ENCODE measurements around the gene IRX2.

Gene IRX2

DNA sequence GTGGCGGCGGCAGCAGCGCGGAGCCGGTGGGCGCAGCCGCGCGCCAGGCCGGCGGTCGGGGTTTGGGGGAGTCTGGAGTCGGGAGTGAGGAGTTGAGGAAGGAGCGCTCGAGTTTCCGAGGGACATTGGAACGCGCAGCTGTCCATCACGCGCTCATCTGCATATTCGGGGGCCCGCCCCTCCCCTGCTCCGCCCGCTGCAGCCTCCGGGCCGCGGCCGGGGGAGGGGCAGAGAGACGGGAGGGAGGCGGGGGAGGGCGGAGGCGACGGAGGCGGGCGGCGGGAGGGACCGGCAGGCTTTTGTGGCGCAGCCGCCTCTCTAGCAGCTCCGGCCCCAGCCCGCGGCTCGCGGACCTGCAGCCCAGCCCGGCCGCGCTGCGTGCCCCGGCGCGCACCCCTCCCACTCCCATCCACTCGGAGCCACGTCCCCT lies at the start of gene IRX2:
Gene IRX2, minus strand, starts transcription at position 86 of the 430 bp plus-strand sequence. CDS start 264 bp downstream, outside the sequence.
- DNase-seq: peak in 43 of 56 donors; percentile 16 to 90 (median 54)

DNA sequence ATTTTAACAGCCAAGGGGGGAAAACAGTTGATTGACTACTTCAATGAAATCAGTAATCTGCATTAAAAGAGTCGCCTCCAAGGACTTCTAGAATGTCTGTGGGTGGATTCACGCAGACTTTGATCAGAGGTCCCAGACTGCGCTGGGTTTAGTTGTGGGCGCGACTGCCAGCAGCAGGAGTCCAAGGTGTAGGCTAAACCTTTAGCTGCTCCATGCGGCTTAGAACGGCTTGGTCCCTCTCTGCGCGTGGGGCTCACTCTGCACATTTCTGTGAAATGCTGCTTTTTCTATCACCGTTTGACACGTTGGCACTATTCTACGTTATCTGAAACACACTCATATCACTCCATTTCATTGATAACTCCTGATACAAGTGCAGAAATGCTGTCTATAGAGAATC lies 48.6 kb upstream of the IRX2 start:
- no peak for DNase-seq

DNA sequence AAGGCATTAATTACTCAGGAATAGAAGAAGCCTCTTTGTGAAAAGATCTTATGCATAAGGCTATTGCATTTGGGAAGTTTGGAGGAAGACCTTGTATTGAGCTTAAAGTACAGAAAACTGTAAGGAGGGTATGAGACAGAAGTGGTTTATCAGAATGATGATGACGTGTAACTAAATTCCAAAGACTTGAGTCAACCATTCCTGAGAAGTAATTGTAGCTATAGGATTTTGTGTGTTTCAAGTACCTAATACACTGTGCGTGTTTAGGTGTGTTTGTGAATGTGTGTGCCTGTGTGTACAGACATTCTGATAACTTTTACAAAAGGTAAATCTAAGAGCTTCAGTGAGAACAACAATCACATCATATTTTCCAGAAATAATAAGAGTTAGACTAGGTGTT lies 46.5 kb upstream of the IRX2 start:
- no peak for DNase-seq

DNA sequence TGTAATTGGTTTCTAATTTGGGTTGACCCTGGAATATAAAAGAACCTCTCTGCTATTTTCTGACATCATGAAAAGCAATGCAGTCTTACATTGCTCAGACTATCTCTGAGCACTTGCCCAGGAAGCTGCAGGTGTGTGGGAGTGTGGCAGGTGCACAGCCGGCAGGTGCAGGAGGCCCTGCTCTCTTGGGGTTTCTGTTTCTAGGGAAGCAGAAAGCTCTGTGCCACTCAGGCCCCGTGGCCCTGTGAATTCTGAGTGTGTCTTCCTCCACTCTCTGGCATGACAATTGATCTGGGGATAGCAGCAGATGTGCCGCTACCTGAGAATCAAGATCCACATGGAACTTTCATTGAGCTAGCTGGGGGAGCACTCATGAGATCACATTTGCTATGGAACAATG lies 45.7 kb upstream of the IRX2 start:
- no peak for DNase-seq

GRCh38 chr5:2783223-2783622 lies 31.7 kb upstream of the IRX2 start:
- no peak for DNase-seq

- DNase-seq: no peak
Measured at GRCh38 chr5:2782658-2783057, 31.2 kb upstream of the IRX2 start.

- no peak for DNase-seq
Measured at GRCh38 chr5:2780421-2781171, 29.1 kb upstream of the IRX2 start.

DNA sequence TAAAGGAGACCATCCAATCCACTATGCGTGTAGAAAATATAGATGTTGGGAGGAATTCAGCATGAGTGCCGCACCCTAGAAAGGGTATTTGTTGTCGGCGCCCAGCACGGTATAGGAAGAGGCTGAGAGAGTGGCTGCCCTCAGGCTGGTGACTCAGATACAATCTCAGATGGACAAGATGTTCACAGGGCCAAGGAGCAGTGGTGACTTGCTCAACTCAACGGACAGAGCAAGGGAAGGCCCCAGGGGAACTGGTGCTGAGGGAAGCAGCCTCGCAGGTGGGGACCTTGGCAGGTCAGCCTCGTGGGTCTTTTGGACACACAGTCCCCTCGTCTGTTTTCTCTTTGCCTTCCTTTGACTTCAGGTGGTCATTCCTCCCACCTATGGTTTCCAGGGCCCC lies 28.0 kb upstream of the IRX2 start:
- no peak for DNase-seq

DNA sequence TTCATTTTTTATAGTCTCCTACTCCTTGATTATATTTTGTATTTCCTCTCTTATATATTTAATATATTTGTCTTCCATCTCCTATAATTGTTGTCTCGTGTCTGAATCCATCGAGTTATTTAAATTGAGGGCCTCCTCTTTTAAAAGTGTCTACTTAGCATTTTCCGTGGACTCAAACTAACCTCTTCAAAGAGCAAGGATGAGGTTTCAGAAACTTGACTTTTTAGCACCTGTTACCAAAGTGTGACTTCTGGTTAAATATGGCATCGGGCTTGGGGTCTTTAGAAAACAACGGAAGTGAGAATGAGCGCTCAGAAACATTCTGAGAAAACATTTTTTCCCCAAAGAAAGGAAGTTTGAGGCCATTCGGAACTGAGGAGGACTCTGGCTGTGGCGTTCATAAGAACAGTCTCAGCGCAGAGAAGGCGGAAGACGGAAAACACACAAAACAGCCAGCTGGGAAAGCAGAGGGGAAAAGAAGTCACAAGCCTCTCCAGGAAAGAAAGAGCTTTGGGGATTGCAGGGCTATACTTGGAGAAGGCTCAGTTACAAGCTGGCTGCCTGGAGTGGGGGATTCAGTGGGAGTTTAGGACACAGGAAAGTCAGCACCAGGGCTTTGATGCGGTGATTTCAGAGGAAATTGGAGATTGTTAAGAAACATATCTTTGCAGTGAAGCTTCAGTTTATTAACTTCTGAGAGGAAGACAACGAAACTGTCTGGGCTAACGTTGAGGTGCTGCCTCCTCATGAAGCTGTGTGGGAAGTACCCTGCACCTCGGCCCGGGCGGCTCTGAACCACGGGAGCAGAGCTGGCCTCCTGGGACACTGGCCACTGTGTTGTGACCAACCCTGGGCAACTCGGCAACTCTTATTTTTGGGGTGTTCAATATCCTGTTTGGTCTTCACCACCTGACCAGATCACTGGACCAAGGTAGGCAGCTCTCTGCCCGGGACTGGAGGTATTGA lies 25.1 kb upstream of the IRX2 start:
- no peak for DNase-seq

DNA sequence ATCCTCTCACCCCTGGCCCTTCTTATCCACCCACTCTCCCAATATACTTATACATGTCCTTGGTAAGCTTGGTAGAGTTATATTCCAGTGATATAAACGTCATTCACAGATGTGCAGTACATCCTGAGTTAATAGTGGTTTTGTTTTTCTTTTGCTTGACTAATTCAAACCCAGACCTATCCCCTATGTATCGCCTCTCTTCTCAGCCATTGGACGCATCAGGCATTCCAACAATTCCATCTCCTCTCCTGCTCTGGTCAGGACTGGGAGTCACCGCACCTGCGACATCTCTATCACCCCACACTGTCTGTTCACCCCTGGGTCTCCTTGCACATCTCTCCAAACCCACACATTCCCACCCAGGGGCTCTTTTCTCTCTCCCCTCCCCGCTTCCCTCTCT lies 21.9 kb upstream of the IRX2 start:
- no peak for DNase-seq

GRCh38 chr5:2767089-2767488 lies 15.6 kb upstream of the IRX2 start:
- no peak for DNase-seq

DNA sequence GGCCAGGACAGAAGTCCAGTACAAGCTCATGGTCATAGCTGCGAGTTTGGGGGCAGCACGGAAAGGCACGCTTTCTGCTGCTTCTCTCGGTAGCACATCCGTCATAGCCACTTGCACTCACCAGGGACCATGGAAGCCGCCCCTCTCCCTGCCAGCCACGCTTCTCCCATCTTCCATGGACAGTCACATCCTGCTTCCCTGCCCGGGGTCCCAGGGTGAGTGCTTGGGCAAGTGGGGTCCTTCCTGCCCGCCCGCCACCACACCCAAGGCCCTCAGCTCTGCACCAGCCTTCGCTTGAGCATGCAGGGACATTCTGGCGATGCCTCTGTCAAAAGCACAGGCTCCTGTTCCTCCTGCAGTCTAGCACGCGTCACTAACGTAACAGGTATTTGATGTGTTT lies 13.1 kb upstream of the IRX2 start:
- DNase-seq: no peak

GRCh38 chr5:2763533-2763794 lies 12.0 kb upstream of the IRX2 start:
- no peak for DNase-seq

GRCh38 chr5:2762744-2763532 lies 11.5 kb upstream of the IRX2 start:
- DNase-seq: no peak

DNA sequence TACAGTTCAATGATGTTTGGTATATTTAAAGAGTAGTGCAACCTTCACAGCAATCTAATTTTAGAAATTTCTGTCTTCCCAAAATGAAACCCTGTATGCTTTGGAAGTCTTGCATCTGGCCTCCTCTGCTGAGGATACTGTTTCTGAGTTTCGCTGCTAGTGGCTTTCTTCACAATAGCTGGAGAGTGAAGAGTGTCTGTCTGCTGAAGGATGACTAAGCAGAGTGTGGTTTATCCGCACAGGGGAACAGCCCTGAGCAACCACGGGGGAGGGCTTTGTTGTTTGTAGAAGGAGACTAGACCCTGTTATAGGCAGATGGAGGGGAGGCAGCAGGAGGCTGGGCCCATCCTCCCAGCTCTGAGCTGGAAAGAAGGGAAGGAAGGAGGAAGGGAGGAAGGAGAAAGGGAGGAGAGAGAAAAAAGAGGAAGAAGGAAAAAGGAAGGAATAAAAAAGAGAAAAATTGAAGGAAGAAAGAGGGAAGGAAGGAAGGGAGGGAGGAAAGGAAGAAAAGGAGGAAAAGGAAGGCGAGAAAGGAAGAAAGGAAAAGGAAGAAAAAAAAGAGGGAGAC lies 10.5 kb upstream of the IRX2 start:
- DNase-seq: no peak

GRCh38 chr5:2759696-2760461 lies 8.4 kb upstream of the IRX2 start:
- no peak for DNase-seq

DNA sequence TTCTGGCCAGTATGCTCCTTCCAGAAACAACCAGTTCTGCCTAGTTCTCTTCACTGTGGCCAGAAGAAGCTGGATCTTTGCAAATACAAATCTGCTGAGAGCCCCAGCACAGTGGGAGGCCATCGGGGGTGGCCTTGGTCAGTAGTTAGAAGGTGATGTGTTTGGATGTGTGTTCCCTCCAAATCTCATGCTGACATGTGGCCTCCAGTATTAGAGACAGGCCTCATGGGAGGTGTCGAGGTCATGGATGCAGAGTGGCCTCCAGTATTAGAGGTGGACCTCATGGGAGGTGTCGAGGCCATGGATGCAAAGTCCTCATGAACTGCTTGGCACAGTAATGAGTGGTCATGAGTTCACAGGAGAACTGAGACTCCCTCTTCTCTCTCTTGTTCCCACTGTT lies 7.6 kb upstream of the IRX2 start:
- DNase-seq: no peak

DNA sequence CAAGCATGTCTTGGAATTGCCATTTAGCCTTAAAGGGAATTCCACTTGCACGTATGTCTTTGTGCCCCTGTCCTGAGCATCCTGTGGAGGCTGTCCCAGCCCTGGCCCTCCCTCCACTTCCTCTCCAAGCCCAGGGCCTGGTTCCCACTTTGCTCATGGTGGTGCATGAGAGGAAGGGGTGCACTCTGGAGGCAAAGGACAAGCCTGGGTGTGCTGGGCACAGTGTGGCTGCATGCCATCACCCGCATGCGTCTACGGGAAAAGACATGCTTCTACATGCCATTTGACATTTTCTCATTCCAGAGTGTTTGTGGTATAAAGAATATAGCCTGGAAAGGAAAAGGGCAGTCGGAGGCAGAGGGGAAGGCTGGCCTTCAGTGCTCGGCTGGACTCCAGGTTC lies 7.2 kb upstream of the IRX2 start:
- DNase-seq: no peak

GRCh38 chr5:2757563-2758351 lies 6.3 kb upstream of the IRX2 start:
- DNase-seq: no peak

All from amygdala (tissue), 56 donors.